Pons (tissue), 1 donor: Measurements from ENCODE around the gene XPNPEP2.

Experiments used
- DNase-seq: peaks from one replicate; pipeline ENCODE4 v3.0.0-alpha.2; 2016; ENCODE audit warnings: low spot score

XPNPEP2 gene

DNA sequence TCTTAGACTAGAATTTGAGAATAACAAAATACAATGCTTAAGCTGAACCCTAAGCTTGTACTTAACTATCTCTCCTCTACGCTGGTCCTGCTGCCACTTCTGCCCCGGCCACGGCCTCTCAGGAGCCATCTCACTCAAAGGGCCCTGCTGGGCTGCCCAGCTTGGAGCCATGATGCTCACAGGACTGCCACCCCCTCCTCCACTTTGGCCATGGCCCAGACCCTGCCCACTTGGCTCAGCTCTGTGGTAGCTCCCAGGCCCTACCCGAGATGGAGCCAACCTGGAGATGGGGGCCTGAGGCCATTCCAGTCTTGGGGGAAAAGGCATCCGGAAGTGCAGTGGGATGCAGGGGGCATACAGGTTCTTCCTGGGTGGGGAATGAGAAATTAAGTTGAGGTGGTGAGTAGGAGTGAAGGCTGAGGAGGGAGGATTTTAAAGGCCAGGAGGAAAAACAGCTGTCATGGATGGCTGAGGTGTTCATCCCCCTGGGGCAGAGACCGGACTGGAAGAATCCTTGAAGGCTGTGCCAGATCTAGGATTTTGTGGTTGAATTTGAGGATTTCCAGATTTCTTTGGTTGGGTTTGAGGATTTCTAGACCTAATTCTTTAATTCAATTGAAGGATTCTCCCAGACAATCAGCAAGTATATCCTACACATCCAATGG lies 41.8 kb downstream of the XPNPEP2 start:
- DNase-seq, result no peak

DNA sequence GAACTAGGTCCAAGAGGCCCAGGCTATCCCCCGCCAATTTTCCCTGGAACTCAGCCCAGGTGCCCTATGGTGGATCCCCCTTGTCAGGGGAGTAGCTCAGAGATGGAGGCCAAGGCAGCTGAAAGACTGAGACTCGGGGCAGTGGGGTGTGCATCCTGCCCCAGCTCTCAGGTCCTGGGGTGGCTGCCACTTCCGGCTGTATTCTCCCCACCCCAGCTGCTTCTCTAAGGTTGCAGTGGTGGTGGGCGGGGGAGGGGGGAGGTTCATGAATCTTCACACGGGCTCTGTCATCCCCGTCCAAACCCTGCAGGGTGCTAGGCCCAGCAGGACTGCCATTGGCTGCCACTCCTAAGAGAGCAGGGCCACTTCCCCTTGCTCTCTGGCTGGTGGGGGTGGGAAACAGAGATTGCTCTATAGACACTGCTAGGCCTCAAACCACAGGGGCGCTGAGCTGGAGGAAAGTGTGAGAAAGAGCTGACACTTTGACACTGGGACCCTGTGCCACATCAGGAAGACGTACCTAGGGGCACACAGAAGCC lies 42.4 kb downstream of the XPNPEP2 start:
- DNase-seq, result peak; percentile 33

DNA sequence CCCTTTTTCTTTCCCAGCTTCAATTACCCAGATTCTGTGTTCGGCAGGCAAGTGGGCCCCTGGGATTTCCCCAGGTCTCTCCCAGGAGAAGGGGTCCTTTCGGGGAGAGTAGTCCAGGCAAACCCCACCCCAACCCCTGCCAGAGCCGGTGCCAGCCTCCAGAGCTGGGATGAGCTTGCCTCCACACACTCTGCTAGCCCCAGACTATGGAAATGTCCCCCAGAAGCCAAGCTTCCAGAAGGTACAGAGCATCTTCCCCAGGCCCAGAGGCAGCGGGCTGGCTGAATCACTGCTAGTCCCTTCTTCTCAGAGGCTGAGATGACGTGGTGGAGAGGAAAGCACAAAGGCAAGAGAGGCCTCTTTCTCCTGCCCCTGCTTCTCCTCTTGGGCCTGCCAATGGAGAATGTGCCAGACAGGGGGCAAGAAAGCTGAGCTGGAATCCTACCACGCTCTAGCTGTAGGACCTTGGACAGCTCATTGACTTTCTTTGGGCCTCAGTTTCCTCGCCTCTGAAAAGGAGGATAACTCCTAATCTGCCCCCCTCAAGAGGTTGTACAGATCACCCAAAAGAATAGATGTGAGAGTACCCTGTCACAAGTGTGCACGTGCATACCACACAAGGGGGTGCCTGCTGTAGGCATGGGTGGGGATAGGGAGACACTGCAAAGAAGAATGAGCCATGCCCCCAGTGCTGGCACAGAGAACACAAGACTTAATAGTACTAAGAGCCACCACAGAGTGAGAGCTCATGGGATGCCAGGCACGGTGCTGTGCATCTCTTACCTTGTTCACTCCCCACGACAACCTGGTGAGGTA lies 43.1 kb downstream of the XPNPEP2 start:
- no peak for DNase-seq

DNA sequence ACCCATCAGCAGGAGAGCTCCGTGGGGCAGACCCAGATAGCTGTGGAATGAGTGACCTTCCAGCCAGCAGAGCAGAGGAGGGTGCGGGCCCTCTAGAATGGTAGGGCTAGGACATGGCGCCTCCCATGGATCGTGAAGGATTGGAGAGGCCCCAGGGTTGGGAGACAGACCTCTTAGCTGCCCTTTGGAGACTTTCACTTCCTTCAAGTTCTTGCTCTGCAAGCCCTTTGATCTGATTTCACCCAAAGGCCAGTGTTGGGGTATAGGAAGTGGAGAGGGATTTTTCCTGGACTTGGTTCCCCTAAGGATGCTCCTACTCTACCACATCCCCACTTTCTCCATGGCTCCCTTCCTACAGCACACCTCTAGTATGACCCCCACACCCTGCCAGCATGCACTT lies 43.9 kb downstream of the XPNPEP2 start:
- no peak for DNase-seq

DNA sequence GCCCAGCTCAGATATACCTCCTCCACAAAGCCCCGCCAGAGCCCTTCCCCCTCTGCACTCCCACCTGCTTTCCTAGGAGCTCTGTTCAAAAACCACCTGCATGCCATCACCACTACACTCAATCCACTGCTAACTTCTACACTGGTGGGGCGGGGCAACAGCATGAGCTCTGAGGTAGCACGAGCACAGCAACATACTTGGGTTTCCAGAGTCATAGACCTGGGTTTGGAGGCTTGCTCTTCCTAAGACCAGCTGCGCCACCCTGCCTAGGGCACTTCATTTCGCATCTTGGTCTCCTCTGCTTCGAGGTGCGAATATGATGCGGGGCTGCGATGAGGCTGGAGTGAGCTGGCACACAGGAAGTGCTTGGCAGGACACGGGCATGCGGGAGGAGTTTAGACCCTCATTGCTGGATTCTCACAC lies 44.5 kb downstream of the XPNPEP2 start:
- DNase-seq, result no peak

DNA sequence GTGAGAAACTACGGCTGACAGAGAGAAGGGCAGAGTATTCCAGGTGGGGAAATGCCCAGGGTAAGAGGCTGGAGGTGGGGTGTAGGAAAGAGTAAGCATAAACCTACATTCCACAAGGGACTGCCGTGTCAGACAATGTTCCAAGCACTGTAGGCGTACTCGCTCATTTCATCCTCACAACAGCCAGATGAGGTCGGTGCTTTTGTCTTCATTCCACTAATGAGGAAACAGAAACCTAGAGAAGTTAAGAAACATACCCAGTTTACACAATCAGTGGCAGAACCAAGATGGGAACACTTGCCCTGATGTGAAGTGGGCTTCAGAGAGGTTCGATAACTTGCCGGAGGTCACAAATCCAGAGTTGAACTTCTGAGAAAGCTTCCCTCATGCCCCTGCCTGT lies 45.6 kb downstream of the XPNPEP2 start:
- DNase-seq, result no peak

DNA sequence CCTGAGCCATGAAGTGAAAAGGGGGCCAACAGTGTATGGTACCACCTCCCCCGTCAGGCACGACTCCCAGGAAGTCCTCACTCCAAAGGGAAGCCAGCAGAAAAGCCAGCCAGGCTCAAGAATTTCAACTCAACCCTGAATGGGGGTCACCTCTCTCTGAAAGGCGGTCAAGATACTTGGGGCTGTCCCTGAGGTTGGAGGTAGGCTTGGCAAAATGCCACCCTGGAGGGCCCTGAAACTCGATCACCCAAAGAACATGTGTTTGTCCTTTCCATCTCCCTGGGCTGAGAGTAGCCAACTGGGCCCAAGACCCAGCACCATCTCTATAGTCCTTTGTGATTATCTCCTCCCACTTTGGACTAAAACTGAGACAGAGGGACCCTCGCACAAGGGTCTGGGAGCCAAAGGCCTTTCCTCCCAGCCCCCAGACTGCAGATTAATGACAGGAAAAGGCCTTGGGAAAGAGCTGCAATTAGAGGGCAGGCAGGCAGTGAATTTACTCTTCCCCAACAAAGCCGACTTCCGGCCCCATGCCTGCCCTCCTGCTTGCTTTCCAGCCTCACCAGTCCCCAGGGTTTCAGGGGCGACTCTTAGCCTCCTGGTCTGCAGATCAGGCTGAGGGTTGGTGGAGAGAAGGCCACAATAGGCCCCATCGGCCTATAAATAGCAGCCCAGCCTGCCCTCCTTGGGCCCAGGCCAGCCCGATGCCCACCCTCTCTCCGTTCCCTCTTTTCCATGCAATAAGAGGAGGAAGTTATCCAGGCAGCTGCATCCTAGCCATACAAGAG lies 46.6 kb downstream of the XPNPEP2 start:
- no peak for DNase-seq

DNA sequence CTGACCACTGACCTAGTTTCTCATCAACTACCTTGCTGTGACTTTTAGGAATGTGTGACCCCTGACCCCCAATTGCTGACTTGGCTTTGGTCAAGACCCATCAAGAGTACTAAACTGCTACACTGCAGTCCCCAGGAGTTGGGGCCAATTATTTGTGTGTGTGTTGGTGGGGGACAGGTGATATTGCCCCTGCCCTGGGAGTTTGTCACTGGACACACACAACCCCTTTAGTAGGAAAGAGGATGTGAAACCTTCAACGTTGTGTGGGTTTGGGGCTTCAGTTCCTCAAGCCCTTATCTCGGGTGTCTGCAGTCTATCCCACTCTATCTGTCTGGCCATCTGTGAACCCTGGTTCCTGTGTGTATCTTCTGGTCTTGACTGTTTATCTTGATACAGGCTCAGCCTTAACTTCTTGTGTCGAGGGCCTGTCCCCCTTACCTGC lies 47.5 kb downstream of the XPNPEP2 start:
- peak; percentile 40 for DNase-seq

DNA sequence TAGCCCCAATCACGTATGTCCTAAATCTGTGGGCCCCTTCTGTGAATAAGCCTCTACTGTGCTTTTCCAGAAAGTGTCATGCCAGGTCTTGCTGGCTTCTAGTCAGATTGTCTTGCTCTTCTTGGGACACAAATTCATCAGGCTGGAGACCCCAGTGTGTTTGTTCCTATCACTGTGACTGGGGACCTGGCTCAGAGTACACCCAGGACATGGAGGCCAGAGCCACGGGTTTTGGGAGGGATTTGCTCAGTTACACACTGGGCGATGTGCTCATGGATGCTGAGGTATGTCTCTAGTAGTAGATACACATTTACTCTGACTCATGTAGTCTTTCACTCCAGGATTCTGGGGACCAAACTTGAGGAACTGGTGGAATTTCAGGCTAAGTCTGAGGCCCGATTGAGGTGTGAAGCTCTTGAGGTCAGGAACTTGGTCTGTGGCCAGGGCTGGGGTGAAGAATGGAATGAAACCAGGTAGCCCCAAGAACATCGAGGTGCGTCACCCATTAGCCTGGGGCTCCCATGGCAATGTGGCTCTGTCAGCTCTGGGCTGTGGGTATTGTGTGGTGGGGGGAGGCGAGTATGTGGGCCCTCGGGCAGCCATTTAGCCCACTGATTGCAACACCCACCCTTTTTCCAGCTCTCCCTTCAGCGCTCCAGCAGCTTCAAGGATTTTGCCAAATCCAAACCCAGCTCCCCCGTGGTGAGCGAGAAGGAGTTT lies 48.7 kb downstream of the XPNPEP2 start:
- no peak for DNase-seq

DNA sequence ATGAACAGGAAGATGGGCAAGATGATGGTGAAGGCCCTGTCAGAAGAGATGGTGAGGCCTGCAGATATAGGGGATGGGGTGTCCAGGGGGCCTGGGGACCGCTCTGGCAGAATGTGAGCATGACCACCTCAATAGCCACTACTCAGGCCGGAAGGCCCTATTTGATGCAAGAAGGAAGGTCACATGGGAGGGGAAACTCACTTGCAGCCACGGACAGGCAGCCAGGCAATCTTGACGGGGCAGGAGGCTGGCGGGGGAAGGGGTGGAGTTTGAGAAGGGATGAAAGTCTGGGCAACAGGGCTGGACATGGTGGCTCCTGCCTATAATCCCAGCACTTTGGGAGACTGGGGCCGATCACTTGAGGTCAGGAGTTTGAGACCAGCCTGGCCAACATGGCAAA lies 49.7 kb downstream of the XPNPEP2 start:
- DNase-seq, result no peak

DNA sequence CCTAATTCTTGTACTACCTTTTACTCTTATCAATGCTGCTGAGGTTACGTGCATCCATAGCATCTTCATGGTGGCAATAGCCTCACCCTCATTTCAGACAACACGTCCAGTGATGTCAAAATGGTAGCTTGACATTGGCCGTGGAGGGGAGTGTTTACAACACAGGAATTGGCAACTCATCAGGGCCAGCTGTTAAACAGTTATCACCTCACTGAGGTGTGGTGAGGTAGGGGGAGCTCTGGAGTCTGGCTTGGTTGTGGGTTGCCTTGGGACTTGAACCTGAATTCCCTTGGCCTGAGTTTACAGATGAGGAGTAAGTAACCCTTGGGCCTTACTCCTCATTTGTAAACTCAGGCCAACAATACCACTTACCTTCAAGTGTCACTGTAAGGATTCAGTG lies 51.4 kb downstream of the XPNPEP2 start:
- no peak for DNase-seq

DNA sequence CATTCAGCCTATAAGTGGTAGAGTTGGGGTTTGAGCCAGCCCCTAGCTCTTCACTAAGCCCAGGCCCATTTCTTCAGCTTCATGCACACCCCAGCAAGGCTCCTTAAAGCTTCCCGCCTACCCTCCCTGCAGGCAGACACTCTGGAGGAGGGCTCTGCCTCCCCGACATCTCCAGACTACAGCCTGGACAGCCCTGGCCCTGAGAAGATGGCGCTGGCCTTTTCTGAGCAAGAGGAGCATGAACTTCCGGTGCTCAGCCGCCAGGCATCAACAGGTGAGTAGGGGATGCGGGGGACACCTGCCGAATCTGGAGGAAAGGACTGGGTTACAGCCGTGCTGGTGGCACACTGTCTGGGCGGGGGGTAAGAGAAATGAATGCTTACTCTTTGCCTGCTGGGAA lies 52.0 kb downstream of the XPNPEP2 start:
- no peak for DNase-seq

DNA sequence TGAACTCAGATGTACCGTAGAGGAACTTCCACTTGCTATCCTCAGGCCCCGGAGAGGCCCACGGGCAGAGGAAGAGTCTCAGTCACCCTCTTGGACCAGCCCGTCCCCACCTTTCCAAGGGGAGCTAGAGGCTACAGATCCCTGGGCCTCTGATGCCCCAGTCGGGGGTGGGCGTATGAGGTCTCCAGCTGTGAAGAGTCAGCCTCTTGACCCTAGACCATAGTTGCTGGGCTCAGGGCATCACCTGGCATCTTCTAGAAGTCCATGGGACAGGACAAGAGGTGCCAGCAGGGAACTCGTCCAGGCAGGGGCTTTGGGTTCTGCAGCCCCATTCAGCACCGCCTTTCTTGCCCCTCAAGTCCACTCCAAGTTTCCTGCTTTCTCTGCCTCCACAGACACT lies 52.6 kb downstream of the XPNPEP2 start:
- DNase-seq, result no peak

DNA sequence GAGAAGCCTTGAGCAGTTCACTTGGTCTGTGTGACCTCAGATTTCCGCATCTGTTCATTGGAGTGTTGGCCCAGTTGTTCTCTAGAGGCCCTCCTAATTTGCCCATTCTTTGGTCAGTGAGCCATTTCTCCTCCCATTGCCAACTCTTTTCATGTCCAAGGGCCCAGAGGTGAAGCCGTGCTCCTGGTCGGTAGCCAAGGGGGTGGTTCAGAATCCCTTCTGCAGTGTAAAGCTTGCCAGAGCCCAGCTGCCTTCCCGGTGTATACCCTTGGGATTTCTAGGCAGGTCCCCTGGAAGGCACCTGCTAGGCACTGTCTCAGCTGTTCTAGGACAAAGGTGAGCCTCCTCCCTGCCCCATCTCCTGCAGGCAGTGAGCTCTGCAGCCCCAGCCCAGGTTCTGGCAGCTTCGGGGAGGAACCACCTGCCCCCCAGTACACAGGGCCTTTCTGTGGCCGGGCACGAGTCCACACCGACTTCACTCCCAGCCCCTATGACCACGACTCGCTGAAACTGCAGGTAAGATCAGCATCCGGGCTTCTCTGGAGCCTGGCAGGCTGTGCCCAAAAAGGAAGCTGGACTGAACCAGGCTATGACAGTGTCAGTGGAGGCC lies 53.3 kb downstream of the XPNPEP2 start:
- DNase-seq, result no peak

DNA sequence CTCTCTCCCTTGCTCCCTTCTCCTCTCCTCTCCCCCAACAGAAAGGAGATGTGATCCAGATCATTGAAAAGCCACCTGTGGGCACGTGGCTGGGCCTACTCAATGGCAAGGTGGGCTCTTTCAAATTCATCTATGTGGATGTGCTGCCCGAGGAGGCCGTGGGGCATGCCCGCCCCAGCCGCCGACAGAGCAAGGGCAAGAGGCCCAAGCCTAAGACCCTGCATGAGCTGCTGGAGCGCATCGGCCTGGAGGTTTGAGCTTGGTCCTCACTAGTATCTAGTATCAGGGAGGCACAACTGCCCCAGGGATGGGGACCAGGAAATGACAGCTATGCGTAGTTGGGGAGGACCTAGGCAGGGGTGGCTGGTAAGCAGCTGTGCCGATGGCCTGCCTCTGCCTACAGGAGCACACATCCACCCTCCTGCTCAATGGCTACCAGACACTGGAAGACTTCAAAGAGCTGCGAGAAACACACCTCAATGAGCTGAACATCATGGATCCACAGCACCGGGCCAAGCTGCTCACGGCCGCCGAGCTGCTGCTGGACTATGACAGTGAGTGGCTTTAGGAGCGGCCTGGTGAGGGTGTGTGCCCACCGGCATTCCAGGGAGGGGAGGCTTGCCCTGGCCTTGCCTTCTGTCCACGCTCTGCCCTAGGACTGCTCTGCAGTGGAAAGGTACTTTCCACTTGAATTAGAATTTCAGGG lies 54.0 kb downstream of the XPNPEP2 start:
- no peak for DNase-seq

DNA sequence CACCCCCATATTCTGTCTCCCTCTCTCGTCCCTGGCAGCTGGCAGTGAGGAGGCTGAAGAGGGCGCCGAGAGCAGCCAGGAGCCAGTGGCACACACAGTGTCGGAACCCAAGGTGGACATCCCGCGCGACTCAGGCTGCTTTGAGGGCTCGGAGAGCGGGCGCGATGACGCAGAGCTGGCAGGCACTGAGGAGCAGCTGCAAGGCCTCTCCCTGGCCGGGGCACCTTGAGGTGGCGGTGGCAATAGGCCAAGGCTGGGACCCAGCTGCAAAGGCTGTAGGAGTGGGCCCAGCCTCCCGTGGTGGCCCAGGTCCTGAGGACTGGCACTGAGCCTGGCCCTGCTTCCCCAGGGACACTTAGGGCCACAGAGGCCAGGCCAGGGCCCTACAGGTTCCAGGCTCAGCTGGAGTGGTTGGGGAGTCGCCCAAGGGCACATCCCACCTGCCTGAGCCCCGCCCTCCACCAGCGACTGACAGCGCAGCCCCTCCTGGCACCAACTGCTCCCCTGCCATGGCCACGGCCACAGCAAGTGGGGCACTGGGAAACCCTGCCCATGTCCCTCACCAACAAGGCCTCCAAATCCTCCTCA lies 54.9 kb downstream of the XPNPEP2 start:
- DNase-seq, result no peak

DNA sequence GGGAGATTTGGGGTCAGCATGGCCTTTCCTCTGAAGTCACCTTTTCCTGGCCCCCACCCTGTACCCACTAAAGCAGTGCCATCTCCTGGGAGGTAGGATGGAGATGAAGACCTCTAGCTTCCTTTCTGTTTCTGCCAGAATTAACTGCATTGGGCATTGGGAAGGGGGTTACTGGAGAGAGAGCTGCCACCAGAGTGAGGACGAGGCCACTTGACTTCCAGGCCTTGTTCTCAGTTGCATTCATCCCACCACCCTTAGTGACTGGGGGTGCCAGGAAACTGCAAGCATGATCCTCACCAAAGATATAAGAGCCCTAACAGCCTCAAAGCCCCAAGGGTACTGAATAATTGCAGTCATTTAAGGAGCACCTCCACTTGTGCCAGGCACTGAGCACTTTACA lies 56.8 kb downstream of the XPNPEP2 start:
- DNase-seq, result no peak

DNA sequence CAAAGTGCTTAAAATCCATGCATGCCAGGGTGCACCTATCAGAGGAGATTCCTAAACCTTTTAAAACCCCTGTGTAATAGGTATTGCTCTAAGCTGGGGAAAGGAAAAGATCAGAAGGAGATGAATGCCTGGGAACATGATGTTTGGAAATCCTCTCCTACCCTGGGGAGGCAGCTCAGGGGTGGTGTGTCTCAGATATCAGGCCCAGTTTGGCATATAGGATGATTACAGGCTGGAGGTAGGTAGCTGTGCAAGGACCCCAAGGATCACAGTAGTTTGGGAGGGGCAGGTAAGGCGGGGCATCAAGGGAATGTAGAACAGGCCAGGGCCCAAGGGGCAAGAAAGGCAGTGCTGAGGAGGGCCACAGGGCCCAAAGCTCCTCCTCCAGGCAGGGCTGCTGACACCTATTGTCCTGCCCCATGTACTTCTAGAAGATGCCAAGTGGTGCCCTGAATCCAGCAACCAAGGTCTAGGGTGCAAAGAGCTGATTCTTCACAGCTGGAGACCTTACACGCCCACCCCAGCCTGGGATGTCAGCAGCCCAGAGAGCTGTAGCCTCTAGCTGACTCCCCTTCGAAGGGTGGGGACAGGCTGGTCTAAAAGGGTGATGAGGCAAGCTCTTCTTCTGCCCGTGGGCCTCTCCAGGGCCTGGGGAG lies 58.6 kb downstream of the XPNPEP2 start:
- no peak for DNase-seq

DNA sequence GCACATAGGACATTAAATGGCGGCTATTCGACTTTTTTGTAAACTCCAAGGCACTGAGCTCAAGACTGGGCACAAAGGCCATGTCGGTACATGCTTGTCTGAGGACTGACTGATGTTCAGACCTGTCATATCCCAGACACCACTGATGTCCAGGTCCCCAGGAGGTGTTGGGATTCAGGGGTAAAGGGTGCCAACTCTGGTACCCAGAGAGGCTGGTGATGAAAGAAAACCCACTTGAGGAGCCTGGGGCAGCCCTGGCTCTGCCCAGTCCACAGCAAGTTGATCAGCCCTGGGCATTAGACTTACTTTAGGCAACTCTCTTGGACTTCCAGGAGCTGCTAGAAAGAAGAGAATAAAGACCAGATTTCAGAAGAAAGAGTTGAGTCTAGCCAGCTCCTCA lies 59.7 kb downstream of the XPNPEP2 start:
- DNase-seq, result no peak

DNA sequence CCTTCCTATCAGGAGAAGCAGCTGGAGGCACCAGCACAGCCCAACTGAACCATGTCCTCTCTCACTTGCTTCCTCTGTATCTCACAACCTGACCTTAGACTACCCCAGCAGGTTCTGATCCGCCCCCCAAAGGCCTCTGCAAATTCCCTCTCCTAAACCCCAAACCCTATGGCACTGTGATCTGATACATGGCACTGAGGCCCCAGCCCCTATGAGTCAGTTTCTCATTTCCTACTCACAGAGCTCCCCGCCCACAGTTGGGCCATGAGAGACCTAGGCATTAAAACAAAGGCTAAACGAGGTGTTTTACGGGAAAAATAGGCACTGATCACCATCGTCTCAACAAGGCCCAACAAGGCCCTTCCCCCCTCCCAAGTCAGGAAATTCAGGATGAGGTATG lies 60.1 kb downstream of the XPNPEP2 start:
- no peak for DNase-seq
